IMR-90 (cell line): ENCODE measurements around the gene CENPF.

Experiments used
- BHLHE40 ChIP-seq: fragments of 150-350 bp; IDR thresholded peaks from 2 replicates; pipeline ENCODE4 v1.6.1; 2016; ENCODE audit warnings: mild to moderate bottlenecking, low read depth, low read length
- CEBPB ChIP-seq: IDR thresholded peaks from 2 replicates; pipeline ENCODE4 v1.6.1; 2012; ENCODE audit warnings: low read depth, low read length, improper control_type of control experiment
- CTCF ChIP-seq: conservative IDR thresholded peaks from 2 replicates; pipeline ENCODE4 v1.5.1; 2012; ENCODE audit warnings: mild to moderate bottlenecking, low read depth, low read length, improper control_type of control experiment
- FOS ChIP-seq: fragments of 150-350 bp; IDR thresholded peaks from 2 replicates; pipeline ENCODE4 v1.6.1; 2016; ENCODE audit warnings: low read depth, low read length
- MAFK ChIP-seq: IDR thresholded peaks from 2 replicates; pipeline ENCODE4 v1.6.1; 2012; ENCODE audit warnings: low read depth, low read length, improper control_type of control experiment
- MAZ ChIP-seq: IDR thresholded peaks from 2 replicates; pipeline ENCODE4 v1.6.1; 2012; ENCODE audit warnings: low read depth, mild to moderate bottlenecking, low read length, improper control_type of control experiment, moderate library complexity, borderline replicate concordance
- MXI1 ChIP-seq: IDR thresholded peaks from 2 replicates; pipeline ENCODE4 v1.6.1; 2012; ENCODE audit warnings: low read depth, mild to moderate bottlenecking, low read length, moderate library complexity, borderline replicate concordance
- NFE2L2 ChIP-seq: fragments of 150-350 bp; IDR thresholded peaks from 2 replicates; pipeline ENCODE4 v1.6.1; 2016; ENCODE audit warnings: low read depth, mild to moderate bottlenecking, low read length
- POLR2A ChIP-seq: IDR thresholded peaks from 2 replicates; pipeline ENCODE4 v1.6.1; 2012; ENCODE audit warnings: mild to moderate bottlenecking, low read depth, low read length
- RAD21 ChIP-seq: IDR thresholded peaks from 2 replicates; pipeline ENCODE4 v1.6.1; 2012; ENCODE audit warnings: low read length, improper control_type of control experiment
- RCOR1 ChIP-seq: IDR thresholded peaks from 2 replicates; pipeline ENCODE4 v1.6.1; 2012; ENCODE audit warnings: mild to moderate bottlenecking, low read length, improper control_type of control experiment; ENCODE audit not compliant: insufficient replicate concordance
- RFX5 ChIP-seq: IDR thresholded peaks from 2 replicates; pipeline ENCODE4 v1.8.0; 2012; ENCODE audit warnings: low read depth, mild to moderate bottlenecking, low read length, moderate library complexity
- SMC3 ChIP-seq: fragments of 150-350 bp; IDR thresholded peaks from 2 replicates; pipeline ENCODE4 v1.6.1; 2016; ENCODE audit warnings: low read depth, mild to moderate bottlenecking, antibody characterized with exemption, low read length, moderate library complexity
- TF ChIP-seq, protein P1 (sequence below): fragments of 150-350 bp; IDR thresholded peaks from 2 replicates; pipeline ENCODE4 v1.6.1; 2017; ENCODE audit warnings: mild to moderate bottlenecking, antibody characterized with exemption, low read length, low read depth

DNA sequence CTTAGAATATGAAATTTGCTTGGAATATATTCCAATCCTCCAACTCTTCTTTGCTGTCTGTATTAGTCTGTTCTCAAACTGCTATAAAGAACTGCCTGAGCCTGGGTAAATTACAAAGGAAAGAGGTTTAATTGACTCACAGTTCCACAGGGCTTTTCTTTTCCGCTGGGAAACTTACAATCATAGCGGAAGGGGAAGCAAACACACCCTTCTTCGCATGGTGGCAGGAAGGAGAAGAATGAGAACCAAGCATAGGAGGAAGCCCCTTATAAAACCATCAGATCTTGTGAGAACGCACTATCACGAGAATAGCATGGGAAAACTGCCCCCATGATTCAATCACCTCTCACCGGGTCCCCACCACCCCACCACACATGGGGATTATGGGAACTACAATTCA lies 14.8 kb downstream of the CENPF start:
- no peak for TF ChIP-seq POLR2A
- TF ChIP-seq CTCF = no peak
- no peak for TF ChIP-seq MXI1
- TF ChIP-seq BHLHE40 = no peak
- TF ChIP-seq RFX5 = no peak
- TF ChIP-seq RAD21 = no peak
- TF ChIP-seq MAFK = no peak
- TF ChIP-seq, protein P1, sequence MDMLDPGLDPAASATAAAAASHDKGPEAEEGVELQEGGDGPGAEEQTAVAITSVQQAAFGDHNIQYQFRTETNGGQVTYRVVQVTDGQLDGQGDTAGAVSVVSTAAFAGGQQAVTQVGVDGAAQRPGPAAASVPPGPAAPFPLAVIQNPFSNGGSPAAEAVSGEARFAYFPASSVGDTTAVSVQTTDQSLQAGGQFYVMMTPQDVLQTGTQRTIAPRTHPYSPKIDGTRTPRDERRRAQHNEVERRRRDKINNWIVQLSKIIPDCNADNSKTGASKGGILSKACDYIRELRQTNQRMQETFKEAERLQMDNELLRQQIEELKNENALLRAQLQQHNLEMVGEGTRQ = no peak
- no peak for TF ChIP-seq CEBPB
- no peak for TF ChIP-seq MAZ
- no peak for TF ChIP-seq RCOR1
- no peak for TF ChIP-seq SMC3
- TF ChIP-seq NFE2L2 = no peak
- no peak for TF ChIP-seq FOS
